ENCODE measurements around the gene LILRA6. TPM values are rescaled to one million over a fixed set of nuclear protein-coding genes. Genes with fewer than 3 reads are reported as not detected.
"Not testable (repeated sequence)": the region's sequence is repeated elsewhere in the genome, so short reads cannot be mapped to it uniquely, and the experiment has no call there.

LILRA6 gene
- total RNA-seq, 2 donors from 2014 or later, result 4.6 to 5.2 TPM

GRCh38 chr19:54248016-54248601 is 5.5 kb upstream of the LILRA6 start:
- H3K4me3 ChIP-seq, result no peak overlapping the region
- H3K36me3 ChIP-seq, result no peaks in the 10 kb centered on the region
- ATAC-seq (ENCODE audit: insufficient number of reproducible peaks, low FRiP score, low read depth), result no peak
- H3K27me3 ChIP-seq (replicated peaks; ENCODE audit: insufficient read depth), result no peaks in the 10 kb centered on the region
- H3K9me3 ChIP-seq, result no peaks in the 10 kb centered on the region
- DNase-seq (ENCODE audit: low spot score), result no peak
- no peaks in the 10 kb centered on the region for H3K4me1 ChIP-seq (ENCODE audit: control insufficient read depth in 1 of 2, low read depth in 2 of 2)
- H3K27ac ChIP-seq, result no peak overlapping the region
- TF ChIP-seq CTCF (IDR thresholded peaks at IDR 0.05), result no peak

- no peak overlapping the region for H3K4me3 ChIP-seq
- H3K36me3 ChIP-seq, result no peaks in the 10 kb centered on the region
- no peak overlapping the region for H3K27ac ChIP-seq
- no peak for TF ChIP-seq CTCF (IDR thresholded peaks at IDR 0.05)
- no peaks in the 10 kb centered on the region for H3K9me3 ChIP-seq
- no peaks in the 10 kb centered on the region for H3K4me1 ChIP-seq (ENCODE audit: control insufficient read depth in 1 of 2, low read depth in 2 of 2)
- no peak for ATAC-seq (ENCODE audit: insufficient number of reproducible peaks, low FRiP score, low read depth)
- H3K27me3 ChIP-seq (replicated peaks; ENCODE audit: insufficient read depth), result no peaks in the 10 kb centered on the region
- DNase-seq (ENCODE audit: low spot score), result no peak
Observed at GRCh38 chr19:54247106-54247930, 4.7 kb upstream of the LILRA6 start.

- H3K9me3 ChIP-seq, result no peaks in the 10 kb centered on the region
- no peak for TF ChIP-seq CTCF (IDR thresholded peaks at IDR 0.05)
- H3K27me3 ChIP-seq (replicated peaks; ENCODE audit: insufficient read depth), result no peaks in the 10 kb centered on the region
- no peaks in the 10 kb centered on the region for H3K36me3 ChIP-seq
- H3K4me1 ChIP-seq (ENCODE audit: control insufficient read depth in 1 of 2, low read depth in 2 of 2), result no peaks in the 10 kb centered on the region
- no peak overlapping the region for H3K4me3 ChIP-seq
- ATAC-seq (ENCODE audit: insufficient number of reproducible peaks, low FRiP score, low read depth), result no peak
- no peak overlapping the region for H3K27ac ChIP-seq
- DNase-seq (ENCODE audit: low spot score), result no peak
Observed at GRCh38 chr19:54245936-54246335, 3.3 kb upstream of the LILRA6 start.

- not testable (repeated sequence) for H3K4me1 ChIP-seq (ENCODE audit: control insufficient read depth in 1 of 2, low read depth in 2 of 2); ATAC-seq (ENCODE audit: insufficient number of reproducible peaks, low FRiP score, low read depth); H3K36me3 ChIP-seq; H3K9me3 ChIP-seq; DNase-seq (ENCODE audit: low spot score); H3K27me3 ChIP-seq (replicated peaks; ENCODE audit: insufficient read depth); H3K4me3 ChIP-seq; H3K27ac ChIP-seq
Observed at GRCh38 chr19:54243809-54244208, 1.2 kb upstream of the LILRA6 start.

GRCh38 chr19:54242234-54242633 is 356 bp downstream of the LILRA6 start:
- H3K4me3 ChIP-seq; ATAC-seq (ENCODE audit: insufficient number of reproducible peaks, low FRiP score, low read depth): not testable (repeated sequence)

GRCh38 chr19:54240372-54241336 is 1.9 kb downstream of the LILRA6 start:
- DNase-seq (ENCODE audit: low spot score); H3K36me3 ChIP-seq: not testable (repeated sequence)

More at GRCh38 chr19:54242234-54242633, 356 bp downstream of the LILRA6 start:
- not testable (repeated sequence) for H3K36me3 ChIP-seq; DNase-seq (ENCODE audit: low spot score); H3K4me1 ChIP-seq (ENCODE audit: control insufficient read depth in 1 of 2, low read depth in 2 of 2); H3K27me3 ChIP-seq (replicated peaks; ENCODE audit: insufficient read depth); H3K27ac ChIP-seq; H3K9me3 ChIP-seq

GRCh38 chr19:54239491-54240371 is 2.9 kb downstream of the LILRA6 start:
- not testable (repeated sequence) for DNase-seq (ENCODE audit: low spot score); H3K4me1 ChIP-seq (ENCODE audit: control insufficient read depth in 1 of 2, low read depth in 2 of 2); H3K4me3 ChIP-seq; H3K27me3 ChIP-seq (replicated peaks; ENCODE audit: insufficient read depth); H3K27ac ChIP-seq; ATAC-seq (ENCODE audit: insufficient number of reproducible peaks, low FRiP score, low read depth); H3K36me3 ChIP-seq; H3K9me3 ChIP-seq

More at GRCh38 chr19:54240372-54241336, 1.9 kb downstream of the LILRA6 start:
- H3K4me1 ChIP-seq (ENCODE audit: control insufficient read depth in 1 of 2, low read depth in 2 of 2); H3K9me3 ChIP-seq; H3K27me3 ChIP-seq (replicated peaks; ENCODE audit: insufficient read depth); H3K27ac ChIP-seq; ATAC-seq (ENCODE audit: insufficient number of reproducible peaks, low FRiP score, low read depth); H3K4me3 ChIP-seq: not testable (repeated sequence)

All from thoracic aorta (tissue), 2 donors.